ENCODE results near the gene INHA.

INHA gene

GRCh38 chr2:219575566-219576504 lies 3.7 kb downstream of the INHA start:
- DNase-seq: no peak

GRCh38 chr2:219576505-219577388 lies 4.6 kb downstream of the INHA start:
- no peak for DNase-seq

- DNase-seq: no peak
Measured at GRCh38 chr2:219578811-219579613, 6.9 kb downstream of the INHA start.

- no peak for DNase-seq
Measured at GRCh38 chr2:219581346-219581745, 9.2 kb downstream of the INHA start.

- DNase-seq: no peak
Measured at GRCh38 chr2:219591091-219591490, 19.0 kb downstream of the INHA start.

- no peak for DNase-seq
Measured at GRCh38 chr2:219592736-219593135, 20.6 kb downstream of the INHA start.

GRCh38 chr2:219593154-219593553 lies 21.0 kb downstream of the INHA start:
- DNase-seq: no peak

GRCh38 chr2:219595256-219595655 lies 23.1 kb downstream of the INHA start:
- no peak for DNase-seq

GRCh38 chr2:219596954-219597551 lies 24.9 kb downstream of the INHA start:
- no peak for DNase-seq

- peak; percentile 87 for DNase-seq
Measured at GRCh38 chr2:219597552-219598307, 25.6 kb downstream of the INHA start, which contains the start of gene STK11IP. TSS of gene STK11IP (plus strand) at chr2:219597857. CDS start at chr2:219598120, 263 bp downstream.

- no peak for DNase-seq
Measured at GRCh38 chr2:219598308-219599078, 26.4 kb downstream of the INHA start.

- no peak for DNase-seq
Measured at GRCh38 chr2:219603771-219604170, 31.7 kb downstream of the INHA start.

GRCh38 chr2:219605607-219605954 lies 33.5 kb downstream of the INHA start:
- DNase-seq: no peak

GRCh38 chr2:219607931-219608330 lies 35.8 kb downstream of the INHA start:
- no peak for DNase-seq

- no peak for DNase-seq
Measured at GRCh38 chr2:219608399-219608964, 36.4 kb downstream of the INHA start.

- no peak for DNase-seq
Measured at GRCh38 chr2:219609149-219609750, 37.1 kb downstream of the INHA start.

- DNase-seq: no peak
Measured at GRCh38 chr2:219611306-219611705, 39.2 kb downstream of the INHA start.

GRCh38 chr2:219611866-219612576 lies 39.9 kb downstream of the INHA start:
- no peak for DNase-seq

- no peak for DNase-seq
Measured at GRCh38 chr2:219612577-219613286, 40.6 kb downstream of the INHA start.

Measured in activated effector memory CD4-positive, alpha-beta T cell treated with Interleukin-2 at 50 U/mL for 16 hours (primary cell).